ENCODE measurements around the gene RPL26.
A peak's percentile ranks its signal among the peaks of the same experiment; 100 is the strongest.
"Not testable (repeated sequence)": the region's sequence is repeated elsewhere in the genome, so short reads cannot be mapped to it uniquely, and the experiment has no call there.

Gene RPL26

GRCh38 chr17:8383143-8383822 is at the start of gene RPL26:
Gene RPL26 (minus strand): TSS chr17:8383193. CDS start chr17:8382310, 883 bp downstream.
- peak; percentile 94 for DNase-seq

GRCh38 chr17:8430966-8431365 is 48.0 kb upstream of the RPL26 start:
- DNase-seq, result no peak

GRCh38 chr17:8426802-8427201 is 43.8 kb upstream of the RPL26 start:
- DNase-seq, result no peak

- no peak for DNase-seq
Observed at GRCh38 chr17:8426094-8426720, 43.2 kb upstream of the RPL26 start.

- DNase-seq, result no peak
Observed at GRCh38 chr17:8421571-8421970, 38.6 kb upstream of the RPL26 start.

GRCh38 chr17:8420041-8420934 is 37.3 kb upstream of the RPL26 start:
- no peak for DNase-seq

GRCh38 chr17:8419305-8419704 is 36.3 kb upstream of the RPL26 start:
- no peak for DNase-seq

- no peak for DNase-seq
Observed at GRCh38 chr17:8418471-8418870, 35.5 kb upstream of the RPL26 start.

- DNase-seq, result no peak
Observed at GRCh38 chr17:8417806-8418205, 34.8 kb upstream of the RPL26 start.

- no peak for DNase-seq
Observed at GRCh38 chr17:8413938-8414337, 30.9 kb upstream of the RPL26 start.

- DNase-seq, result no peak
Observed at GRCh38 chr17:8413328-8413727, 30.3 kb upstream of the RPL26 start.

- DNase-seq, result no peak
Observed at GRCh38 chr17:8412089-8412488, 29.1 kb upstream of the RPL26 start.

- DNase-seq, result no peak
Observed at GRCh38 chr17:8410883-8411238, 27.9 kb upstream of the RPL26 start.

GRCh38 chr17:8409966-8410882 is 27.2 kb upstream of the RPL26 start:
- peak; percentile 66 for DNase-seq

- DNase-seq, result no peak
Observed at GRCh38 chr17:8408371-8408770, 25.4 kb upstream of the RPL26 start.

GRCh38 chr17:8406174-8406573 is 23.2 kb upstream of the RPL26 start:
- DNase-seq, result no peak

GRCh38 chr17:8405499-8406016 is 22.6 kb upstream of the RPL26 start:
- DNase-seq, result no peak

GRCh38 chr17:8402921-8403536 is 20.0 kb upstream of the RPL26 start:
- no peak for DNase-seq

- no peak for DNase-seq
Observed at GRCh38 chr17:8401107-8401506, 18.1 kb upstream of the RPL26 start.

GRCh38 chr17:8398980-8399379 is 16.0 kb upstream of the RPL26 start:
- no peak for DNase-seq

- no peak for DNase-seq
Observed at GRCh38 chr17:8397636-8398035, 14.6 kb upstream of the RPL26 start, which contains the start of gene RNF222. Gene RNF222 (minus strand): TSS chr17:8397827. CDS start chr17:8393461, 4,366 bp downstream.

- not testable (repeated sequence) for DNase-seq
Observed at GRCh38 chr17:8394497-8394896, 11.5 kb upstream of the RPL26 start.

Measured in stimulated activated naive CD4-positive, alpha-beta T cell treated with Interleukin-2 at 50 U/mL for 16 hours (primary cell).